Left ventricle myocardium superior (tissue), 1 donor: ENCODE data around the gene TEX44. TPM values are rescaled to one million over a fixed set of nuclear protein-coding genes. Genes with fewer than 3 reads are reported as not detected.
A peak's percentile ranks its signal among the peaks of the same experiment; 100 is the strongest.
"Not testable (repeated sequence)": the region's sequence is repeated elsewhere in the genome, so short reads cannot be mapped to it uniquely, and the experiment has no call there.

Experiments
- ATAC-seq: fragments of 200-7000 bp; cut with Tn5 transposase; one replicate; pipeline ENCODE4 v1.9.1; 2020; ENCODE audit warnings: mild to moderate bottlenecking, moderate library complexity
- DNase-seq: peaks from one replicate; pipeline ENCODE4 v3.0.0-alpha.2; 2020
- intact Hi-C: fragments of 100-400 bp; cut with micrococcal nuclease; formaldehyde crosslinking; loops from one replicate; pipeline ENCODE4 v1.11.0; 2022
- total RNA-seq: library from RNA; stranded (reverse); fragmentation: NEBNext Ultra II Directional; extraction: Animal tissue kit (Norgen Biotek cat#: 25700); gene quantifications from one replicate; pipeline ENCODE4 v1.2.1, GENCODE V29; 2021
- donor health status: DM: no; HTN: yes; CAD: no; lungs with severe emphysema.

TEX44 gene
- total RNA-seq, 1 donor from 2014 or later: not detected

DNA sequence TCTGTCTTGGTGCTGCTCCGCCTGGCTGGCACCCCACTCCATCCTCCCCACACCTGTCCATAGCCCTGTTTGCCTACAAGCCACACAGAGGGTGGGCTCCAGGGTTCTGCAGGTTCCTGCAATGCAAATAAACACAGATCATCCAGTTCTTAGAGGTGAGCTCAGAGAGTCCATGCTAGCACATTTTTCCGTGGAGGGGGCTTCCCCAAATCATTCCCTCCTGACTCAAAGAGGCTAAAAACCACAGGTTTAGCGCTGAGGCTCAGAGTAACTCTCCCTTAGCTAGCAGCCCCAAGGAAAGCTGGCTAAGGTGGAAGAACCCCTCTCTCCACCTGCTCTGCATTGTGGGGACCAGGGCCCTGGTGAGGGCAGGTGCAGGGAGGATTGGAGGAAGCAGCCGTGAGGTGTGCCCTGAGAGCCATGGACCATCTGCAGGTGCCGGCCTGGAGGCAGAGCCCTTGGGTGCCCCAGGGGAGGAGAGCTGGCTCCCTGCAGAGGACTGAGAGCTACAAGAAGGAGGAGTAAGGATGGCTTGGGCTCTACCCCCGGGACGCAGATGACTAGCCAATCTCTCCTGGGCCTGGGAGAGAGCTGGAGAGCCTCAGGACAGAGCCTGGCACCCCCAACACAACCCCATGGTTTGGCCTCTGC is 23.8 kb upstream of the TEX44 start:
- DNase-seq (no peak), ATAC-seq (no peak)
- intact Hi-C loops: no loop called here

DNA sequence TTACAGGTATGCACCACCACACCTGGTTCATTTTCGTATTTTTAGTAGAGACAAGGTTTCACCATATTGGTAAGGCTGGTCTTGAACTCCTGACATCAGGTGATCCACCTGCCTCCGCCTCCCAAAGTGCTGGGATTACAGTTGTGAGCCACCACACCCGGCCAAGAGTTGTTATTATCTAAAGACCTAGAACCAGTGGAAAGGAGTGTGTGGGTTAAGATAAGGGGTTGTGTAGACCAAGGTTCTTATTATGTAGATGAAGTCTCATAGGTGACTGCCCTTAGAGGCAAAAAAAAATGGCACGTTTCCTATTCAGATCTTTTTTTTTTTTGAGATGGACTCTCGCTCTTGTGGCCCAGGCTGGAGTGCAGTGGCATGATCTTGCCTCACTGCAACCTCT is 21.7 kb upstream of the TEX44 start:
- intact Hi-C loops, ATAC-seq, DNase-seq: not testable (repeated sequence)

DNA sequence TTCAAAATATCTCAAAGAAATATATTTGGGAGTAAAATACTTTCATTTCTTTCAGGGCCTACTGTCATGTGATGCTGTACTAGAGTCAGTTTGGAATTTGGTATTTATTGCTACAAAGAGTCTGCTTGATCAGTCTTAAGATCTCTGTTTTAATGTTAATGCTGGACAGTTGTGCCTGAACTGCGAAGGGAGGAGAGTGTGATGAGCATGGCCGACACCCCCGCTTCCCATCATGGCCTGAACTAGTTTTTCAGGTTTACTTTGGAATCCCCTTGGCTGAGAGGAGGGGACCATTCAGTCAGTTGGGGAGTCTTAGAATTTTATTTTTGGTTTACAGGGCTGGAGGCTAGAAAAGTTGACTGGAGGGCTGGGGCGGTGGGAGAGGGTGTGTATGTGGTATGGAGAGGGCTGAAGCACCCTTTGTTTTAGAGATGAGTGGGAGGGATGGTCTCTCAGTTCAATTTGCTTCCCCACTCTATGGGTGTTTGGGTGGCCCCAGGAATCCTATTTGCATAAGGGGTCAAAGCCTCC is 20.9 kb upstream of the TEX44 start:
- DNase-seq: no peak
- ATAC-seq: no peak
- intact Hi-C loops: no loop called here

DNA sequence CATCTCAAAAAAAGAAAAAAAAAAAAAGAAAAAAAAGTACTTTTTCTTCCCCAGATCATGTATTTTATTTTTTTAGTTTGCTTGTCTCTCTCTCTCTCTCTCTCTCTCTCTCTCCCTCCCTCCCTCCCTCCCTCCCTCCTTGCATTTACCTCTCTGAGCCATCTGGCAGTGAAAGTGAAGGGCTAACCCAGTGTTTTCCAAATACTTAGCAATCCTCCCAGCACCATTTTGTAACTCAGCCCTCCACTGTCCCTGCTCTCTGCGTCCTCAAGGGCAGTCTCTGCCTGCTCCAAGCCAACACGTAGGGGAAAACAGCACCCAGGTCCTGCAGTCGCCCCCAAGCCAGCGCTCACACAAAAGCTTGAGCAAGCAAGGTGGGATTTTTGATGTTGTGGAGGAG is 19.6 kb upstream of the TEX44 start:
- DNase-seq (no peak), ATAC-seq (no peak)
- intact Hi-C loops: no loop called here

DNA sequence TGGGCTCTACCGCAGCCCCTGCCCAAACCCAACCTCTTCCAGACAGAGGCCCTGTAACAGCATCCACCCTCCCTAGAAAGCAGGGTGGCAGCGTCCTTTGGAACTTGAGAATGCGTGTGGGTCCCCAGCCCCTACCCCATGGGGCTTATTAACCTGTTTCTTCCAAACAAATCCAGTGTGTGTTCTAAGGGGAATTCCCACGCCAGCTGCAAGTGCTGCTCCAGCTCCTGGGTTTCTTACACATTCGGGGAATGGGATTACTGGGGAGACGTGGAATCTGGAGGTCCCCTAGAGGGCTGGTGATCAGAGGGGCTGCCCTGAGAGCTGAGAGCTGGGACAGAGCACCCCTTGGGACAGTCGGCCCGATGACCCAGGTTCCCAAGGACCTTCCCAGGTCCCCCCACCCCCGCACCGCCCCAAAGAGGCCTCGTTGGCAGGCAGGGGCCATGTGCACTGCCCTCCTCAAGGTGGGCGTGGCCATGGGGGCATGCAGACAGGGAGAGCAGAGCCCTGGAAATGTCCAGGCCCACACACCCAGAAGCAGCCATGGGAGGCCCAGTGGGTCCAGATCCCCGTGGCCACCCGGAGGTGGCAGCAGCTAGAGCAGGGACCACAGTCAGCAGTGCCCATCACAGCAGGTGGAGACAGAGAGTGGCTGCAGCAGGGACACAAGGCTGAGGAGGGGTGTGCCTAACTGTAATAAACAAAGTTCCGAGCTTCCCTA is 18.8 kb upstream of the TEX44 start:
- DNase-seq: no peak
- ATAC-seq: no peak
- intact Hi-C loops: no loop called here

DNA sequence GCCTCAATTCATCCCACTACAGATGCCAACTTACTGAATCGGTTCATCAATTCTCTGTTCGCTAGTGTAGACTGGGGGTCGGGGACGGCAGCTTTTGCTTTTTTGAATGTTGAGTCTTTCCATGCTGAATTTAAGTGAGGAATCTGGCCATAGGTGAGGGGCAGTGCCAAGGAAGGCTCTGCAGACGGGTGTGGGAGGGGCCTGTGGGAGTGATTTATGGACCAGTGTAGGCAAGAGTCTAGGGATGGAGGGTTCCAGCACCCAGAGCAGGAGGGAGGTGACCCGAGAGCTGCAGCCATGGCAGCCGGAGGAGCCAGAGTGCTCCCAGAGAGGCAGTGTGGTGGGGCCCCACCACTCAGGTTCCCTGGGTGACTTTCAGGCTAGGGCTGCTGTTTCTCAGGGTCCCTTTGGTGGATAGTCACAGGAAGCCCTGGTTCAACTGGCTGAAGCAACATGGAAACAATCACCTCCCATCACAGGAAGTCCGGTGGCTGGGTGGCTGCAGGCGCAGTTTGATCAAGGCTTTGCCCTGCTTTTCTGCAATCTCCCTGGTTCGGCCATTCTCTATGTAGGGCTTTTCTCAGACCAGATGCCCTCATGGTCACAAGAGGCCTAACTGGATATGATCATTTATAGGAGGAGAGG is 16.9 kb upstream of the TEX44 start:
- DNase-seq: no peak
- no peak for ATAC-seq
- intact Hi-C loops: no loop called here

DNA sequence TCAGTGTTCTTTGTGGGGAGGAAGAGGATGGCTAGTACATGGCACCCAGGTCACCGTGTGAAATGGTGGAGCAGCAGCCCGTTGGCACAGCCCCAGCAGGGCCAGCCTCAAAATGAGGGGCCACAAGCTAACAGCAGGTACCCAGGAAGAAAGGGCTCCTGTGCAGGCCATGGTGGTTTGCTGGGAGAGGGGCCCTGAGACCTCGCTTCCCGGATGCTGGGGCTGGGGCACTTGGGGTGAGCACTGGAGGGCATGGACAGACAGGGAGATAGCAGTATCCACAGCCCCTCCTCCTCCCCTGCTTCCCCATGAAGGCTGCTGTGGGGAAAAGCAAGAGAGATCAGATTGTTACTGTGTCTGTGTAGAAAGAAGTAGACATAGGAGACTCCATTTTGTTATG is 16.2 kb upstream of the TEX44 start:
- DNase-seq (no peak), ATAC-seq (no peak)
- intact Hi-C loops: no loop called here

DNA sequence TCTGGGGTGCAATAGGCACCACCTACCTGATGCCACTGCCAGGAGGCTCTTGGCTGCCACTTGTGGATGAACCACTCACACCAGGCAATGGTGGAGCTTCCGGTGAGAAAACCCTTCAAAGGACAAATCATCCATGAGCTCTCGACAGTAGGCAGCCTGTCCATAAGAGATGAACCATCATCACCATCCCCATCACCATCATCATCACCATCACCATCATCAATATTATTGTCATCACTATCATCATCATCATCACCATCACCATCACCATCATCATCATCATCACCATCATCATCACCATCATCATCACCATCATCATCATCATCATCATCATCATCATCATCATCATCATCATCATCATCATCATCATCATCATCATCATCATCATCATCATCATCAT is 14.0 kb upstream of the TEX44 start:
- ATAC-seq, intact Hi-C loops: not testable (repeated sequence)

DNA sequence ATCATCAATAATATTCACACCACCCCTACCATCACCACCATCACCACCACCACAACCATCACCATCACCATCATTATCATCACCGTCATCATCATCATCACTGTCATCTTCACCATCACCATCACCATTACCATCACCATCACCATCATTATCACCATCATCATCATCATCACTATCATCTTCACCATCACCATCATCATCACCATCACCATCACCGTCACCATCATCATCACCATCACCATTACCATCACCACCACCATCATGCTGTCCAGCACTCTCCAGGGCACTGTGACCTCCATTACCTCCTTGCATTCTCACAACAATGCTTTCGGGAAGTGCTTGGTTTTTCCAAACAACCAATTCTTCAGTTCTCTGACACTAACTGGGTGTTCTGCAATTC is 13.1 kb upstream of the TEX44 start:
- intact Hi-C loops: no loop called here
- no peak for ATAC-seq

More for the DNA sequence above, 14.0 kb upstream of the TEX44 start:
- not testable (repeated sequence) for DNase-seq

DNA sequence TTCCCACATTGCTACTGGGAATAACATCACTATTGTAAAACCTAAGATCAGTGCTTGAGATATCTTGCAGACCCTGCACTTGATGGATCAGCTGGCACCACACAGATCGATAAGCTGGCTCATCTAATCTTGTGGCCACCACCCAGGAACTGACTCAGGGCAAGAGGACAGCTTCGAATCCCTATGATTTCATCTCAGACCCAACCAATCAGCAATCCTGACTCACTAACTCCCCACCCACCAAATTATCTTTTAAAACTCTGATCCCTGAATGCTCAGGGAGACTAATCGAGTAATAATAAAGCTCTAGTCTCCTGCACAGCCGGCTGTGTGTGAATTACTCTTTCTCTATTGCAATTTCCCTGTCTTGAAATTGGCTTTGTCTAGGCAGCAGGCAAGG is 11.3 kb upstream of the TEX44 start:
- no peak for DNase-seq
- intact Hi-C loops: no loop called here
- no peak for ATAC-seq

More for the DNA sequence above, 13.1 kb upstream of the TEX44 start:
- no peak for DNase-seq

DNA sequence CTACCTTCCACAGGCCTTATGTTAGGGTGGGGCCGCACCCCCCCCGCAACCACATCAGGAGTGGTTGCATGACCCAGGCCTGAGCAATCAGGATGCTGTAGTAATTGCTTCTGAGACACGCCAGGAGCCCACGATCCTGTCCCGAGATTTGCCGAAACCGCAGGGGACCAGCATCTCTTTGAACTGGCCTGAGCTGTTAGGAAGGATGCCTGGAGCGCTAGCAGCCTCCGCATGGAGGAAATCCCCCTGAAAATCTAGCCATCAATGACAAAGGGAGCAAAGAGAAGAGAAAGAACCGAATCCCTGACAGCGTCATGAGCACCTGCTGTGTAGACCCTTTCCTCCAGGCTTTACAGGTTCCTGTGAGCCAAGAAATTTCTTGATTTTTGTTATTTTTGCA is 8.7 kb upstream of the TEX44 start:
- DNase-seq (no peak), ATAC-seq (no peak)
- intact Hi-C loops: no loop called here

DNA sequence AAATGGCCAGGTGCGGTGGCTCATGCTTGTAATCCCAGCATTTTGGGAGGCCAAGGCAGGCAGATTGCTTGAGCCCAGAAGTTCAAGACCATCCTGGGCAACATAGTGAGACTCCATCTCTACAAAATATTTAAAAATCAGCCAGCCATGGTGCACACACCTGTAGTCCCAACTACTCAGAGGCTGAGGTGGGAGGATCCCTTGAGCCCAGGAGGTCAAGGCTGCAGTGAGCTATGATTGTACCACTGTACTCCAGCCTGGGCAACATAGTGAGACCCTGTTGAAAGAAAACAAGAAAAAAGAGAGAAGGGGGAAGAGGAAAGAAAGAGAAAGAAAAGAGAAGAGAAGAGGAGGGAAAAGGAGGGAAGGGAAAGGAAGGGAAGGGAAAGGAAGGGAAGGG is 4.9 kb upstream of the TEX44 start:
- DNase-seq, intact Hi-C loops, ATAC-seq: not testable (repeated sequence)

DNA sequence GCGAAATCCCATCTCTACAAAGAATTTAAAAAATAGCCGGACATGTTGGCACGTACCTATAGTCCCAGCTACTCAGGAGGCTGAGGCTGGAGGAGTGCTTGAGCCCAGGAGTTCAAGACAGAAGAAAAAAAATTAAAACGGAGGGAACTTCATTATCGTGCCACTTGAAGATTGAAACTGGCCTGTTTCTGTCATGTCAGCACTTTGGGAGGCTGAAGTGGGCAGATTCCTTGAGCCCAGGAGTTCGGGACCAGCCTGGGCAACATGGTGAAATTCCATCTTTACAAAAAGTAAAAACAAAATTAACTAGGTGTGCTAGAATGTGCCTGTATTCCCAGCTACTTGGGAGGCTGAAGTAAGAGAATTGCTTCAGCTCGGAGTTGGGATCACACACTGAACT is 3.0 kb upstream of the TEX44 start:
- no peak for ATAC-seq
- no peak for DNase-seq
- intact Hi-C loops: no loop called here

DNA sequence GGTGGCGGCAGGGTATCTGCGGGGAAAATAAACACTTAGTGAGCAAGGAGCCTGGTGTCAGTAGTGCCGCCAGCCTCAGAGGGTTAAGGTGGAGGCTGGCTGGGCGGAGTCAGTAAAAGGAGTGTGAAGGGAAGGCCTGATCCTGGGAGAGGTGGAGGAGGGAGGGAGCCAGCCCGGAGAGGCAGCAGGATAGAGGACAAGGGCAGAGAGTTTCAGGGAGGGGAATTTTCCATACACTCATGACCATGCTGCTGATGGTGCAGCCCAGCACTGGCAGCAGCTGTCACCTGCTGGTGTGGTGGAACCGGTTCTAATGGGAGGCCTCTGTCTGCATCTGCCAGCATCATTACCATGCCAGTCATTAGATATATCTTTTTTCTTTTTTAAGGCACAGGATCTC is 2.0 kb upstream of the TEX44 start:
- intact Hi-C loops: no loop called here
- ATAC-seq: no peak
- no peak for DNase-seq

DNA sequence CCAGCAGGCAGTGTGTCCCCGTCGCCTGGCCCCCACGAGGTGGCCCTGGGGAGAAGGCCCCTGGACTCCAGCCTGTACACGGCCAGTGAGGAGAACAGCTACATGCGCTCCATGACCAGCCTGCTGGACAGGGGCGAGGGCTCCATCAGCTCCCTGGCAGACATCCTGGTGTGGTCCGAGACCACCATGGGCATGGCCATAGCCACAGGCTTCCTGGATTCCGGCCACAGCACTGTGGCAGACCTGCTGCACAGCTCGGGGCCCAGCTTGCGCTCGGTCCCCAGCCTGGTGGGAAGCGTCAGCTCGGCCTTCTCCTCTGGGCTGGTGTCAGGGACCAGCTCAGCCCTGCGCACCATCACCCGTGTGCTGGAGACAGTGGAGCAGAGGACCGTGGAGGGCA is 1.0 kb downstream of the TEX44 start:
- DNase-seq (no peak), ATAC-seq (no peak)
- intact Hi-C loops: no loop called here

DNA sequence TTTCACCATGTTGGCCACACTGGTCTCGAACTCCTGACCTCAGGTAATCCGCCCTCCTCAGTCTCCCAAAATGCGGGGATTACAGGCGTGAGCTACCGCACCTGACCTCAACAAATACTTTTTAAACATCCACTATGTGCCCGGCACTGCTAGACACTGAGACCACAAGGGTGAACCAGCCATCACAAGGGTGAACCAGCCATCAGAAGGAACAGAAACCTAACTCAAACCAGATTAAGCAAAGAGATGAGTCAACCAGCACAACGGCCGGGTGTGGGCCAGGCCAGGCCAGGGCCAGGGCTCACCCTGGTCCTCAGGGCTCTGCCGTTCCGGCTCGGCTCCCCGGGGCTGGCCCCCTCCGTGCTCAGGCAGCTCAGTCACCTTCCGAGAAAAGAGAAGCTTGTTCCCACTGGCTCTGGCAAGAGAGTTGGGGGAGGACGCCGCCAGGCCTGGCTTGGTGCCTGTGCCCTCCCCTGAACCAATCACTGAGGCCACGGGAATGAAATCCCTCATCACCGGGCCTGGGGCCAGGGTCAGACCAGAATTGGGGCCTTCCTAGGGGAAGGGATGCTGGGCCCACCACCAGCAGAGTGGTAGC is 4.4 kb downstream of the TEX44 start:
- intact Hi-C loops: no loop called here
- ATAC-seq (peak; percentile 67), DNase-seq (peak; percentile 64)

DNA sequence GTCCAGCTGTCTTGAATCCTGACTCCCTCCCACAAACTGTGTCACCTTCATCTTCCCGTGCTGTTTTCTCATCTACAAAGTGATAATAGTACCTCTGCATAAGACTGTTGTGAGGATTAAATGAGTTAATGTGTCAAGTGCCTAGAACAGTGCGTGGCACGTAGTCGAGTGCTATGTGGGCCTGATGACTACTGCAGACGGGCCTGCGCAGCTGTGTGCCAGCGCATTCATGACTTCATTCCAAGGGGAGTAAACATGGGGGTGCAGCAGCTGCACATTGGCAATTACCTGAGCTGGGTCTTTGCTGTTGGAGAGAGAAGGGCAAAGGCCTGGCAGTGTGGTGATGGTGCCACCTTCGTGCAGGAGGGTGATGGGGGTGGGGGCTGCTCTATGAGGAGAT is 5.0 kb downstream of the TEX44 start:
- intact Hi-C loops: no loop called here
- ATAC-seq (no peak), DNase-seq (no peak)

DNA sequence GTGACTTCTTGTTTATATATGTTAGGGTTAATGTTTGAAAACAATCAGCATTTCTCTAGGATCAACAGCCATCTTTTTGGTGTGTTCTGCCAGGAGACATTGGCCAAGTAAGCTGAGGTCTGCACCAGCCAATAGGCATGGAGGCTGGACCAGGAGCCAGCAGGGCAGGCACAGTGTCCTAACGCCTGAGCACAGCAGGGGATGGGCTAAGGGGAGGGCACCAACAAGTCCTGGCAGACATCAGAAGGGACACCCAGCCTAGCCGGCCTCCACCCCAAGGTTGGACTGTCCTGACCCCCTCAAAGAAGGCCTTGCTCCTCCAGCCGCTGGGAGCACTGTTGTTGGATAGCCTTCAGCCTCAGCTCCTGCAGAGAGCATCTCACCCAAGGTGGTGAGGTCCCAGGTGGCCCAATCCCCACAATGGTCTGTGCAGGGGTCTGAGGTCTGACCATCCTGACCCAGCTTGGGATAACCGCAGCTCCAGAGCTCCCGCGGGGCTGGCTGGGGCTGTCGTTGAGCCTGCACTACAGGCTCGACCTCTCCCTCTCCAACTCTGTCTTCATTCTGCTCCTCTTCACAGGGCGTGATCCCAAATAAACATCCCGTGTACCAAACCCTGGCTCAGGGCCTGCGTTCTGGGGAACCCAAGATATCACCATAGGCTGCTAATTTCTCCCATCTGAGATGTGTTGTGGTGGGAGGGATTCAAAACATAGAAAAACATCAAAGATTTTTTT is 8.1 kb downstream of the TEX44 start:
- ATAC-seq: no peak
- intact Hi-C loops: no loop called here
- peak; percentile 40 for DNase-seq
